ENCODE measurements around the gene GRIK1.

DNA sequence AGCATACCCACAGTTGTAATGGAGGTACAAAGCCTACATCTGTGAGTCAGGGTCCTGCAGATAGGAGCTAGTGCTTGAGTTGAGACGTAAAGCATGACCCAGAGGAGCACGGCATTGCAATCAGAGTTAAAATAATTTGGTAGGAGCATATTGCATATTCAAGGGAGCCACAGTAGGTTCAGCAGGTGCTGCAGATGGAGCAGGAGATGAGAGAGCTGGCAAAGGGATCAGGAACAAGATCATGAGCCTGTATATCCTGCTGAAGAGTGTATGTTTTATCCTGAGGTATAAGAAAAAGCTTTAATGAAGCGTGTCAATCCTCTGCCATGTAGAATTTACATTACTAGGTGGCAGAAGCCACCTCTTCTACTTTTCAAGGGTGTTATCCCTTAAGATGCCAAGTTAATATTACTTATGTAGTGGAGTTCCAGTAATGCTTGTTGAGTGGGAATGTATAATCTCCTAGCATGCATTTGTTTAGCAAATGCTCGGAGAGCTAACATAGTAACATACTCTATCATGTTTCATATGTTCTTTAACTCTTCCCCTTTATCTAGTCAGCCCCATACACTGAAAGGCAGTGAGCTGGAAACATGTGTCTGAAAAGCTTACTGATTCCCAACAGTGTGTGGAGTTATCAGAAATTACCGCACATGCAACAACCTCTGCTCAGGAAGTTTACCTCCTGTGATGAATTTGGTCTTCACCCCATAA is 300.3 kb downstream of the GRIK1 start:
- TF ChIP-seq, protein P1, sequence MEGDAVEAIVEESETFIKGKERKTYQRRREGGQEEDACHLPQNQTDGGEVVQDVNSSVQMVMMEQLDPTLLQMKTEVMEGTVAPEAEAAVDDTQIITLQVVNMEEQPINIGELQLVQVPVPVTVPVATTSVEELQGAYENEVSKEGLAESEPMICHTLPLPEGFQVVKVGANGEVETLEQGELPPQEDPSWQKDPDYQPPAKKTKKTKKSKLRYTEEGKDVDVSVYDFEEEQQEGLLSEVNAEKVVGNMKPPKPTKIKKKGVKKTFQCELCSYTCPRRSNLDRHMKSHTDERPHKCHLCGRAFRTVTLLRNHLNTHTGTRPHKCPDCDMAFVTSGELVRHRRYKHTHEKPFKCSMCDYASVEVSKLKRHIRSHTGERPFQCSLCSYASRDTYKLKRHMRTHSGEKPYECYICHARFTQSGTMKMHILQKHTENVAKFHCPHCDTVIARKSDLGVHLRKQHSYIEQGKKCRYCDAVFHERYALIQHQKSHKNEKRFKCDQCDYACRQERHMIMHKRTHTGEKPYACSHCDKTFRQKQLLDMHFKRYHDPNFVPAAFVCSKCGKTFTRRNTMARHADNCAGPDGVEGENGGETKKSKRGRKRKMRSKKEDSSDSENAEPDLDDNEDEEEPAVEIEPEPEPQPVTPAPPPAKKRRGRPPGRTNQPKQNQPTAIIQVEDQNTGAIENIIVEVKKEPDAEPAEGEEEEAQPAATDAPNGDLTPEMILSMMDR (IDR thresholded peaks at IDR 0.05) = no peak
- no peak for TF ChIP-seq POLR2A (IDR thresholded peaks at IDR 0.05)

All from tibial nerve (tissue), 3 donors.